A549 (cell line): Measurements from ENCODE around the gene HSCB.

Source experiments
- CBX2 ChIP-seq: fragments of 200-600 bp; sonication (generic); IDR thresholded peaks from 2 replicates; pipeline ENCODE4 v1.6.1; 2016; ENCODE audit warnings: low read depth, mild to moderate bottlenecking, borderline replicate concordance
- EP300 ChIP-seq, 2 experiments: fragments of >200 bp; sonication (Bioruptor Twin); formaldehyde crosslinking; IDR thresholded peaks; 2 replicates in 1 of 2; 3 replicates in 1 of 2; pipeline ENCODE4 v1.6.1; 2016 to 2017
- POLR2A ChIP-seq: IDR thresholded peaks from 2 replicates; pipeline ENCODE4 v1.6.1; 2012; ENCODE audit warnings: mild to moderate bottlenecking, low read length
- RAD21 ChIP-seq, 2 experiments: fragments of >200 bp in 1 of 2; sonication (Bioruptor Twin) in 1 of 2; formaldehyde crosslinking in 1 of 2; IDR thresholded peaks in 1 of 2; conservative IDR thresholded peaks in 1 of 2; 2 replicates in 1 of 2; 3 replicates in 1 of 2; pipeline ENCODE4 v1.6.1; 2012 to 2018; ENCODE audit warnings: inconsistent platforms in 1 of 2
- SMC3 ChIP-seq: fragments of >200 bp; sonication (Bioruptor Twin); formaldehyde crosslinking; IDR thresholded peaks from 3 replicates; pipeline ENCODE4 v1.6.1; 2018; ENCODE audit warnings: inconsistent platforms
- TF ChIP-seq, protein P1 (sequence below): fragments of >200 bp; sonication (Bioruptor Twin); formaldehyde crosslinking; IDR thresholded peaks from 3 replicates; pipeline ENCODE4 v1.5.1; 2016
- TF ChIP-seq, protein P2 (sequence below): fragments of 200-600 bp; sonication (generic); IDR thresholded peaks from 2 replicates; pipeline ENCODE4 v1.6.1; 2016; ENCODE audit warnings: antibody characterized with exemption, mild to moderate bottlenecking, moderate library complexity

DNA sequence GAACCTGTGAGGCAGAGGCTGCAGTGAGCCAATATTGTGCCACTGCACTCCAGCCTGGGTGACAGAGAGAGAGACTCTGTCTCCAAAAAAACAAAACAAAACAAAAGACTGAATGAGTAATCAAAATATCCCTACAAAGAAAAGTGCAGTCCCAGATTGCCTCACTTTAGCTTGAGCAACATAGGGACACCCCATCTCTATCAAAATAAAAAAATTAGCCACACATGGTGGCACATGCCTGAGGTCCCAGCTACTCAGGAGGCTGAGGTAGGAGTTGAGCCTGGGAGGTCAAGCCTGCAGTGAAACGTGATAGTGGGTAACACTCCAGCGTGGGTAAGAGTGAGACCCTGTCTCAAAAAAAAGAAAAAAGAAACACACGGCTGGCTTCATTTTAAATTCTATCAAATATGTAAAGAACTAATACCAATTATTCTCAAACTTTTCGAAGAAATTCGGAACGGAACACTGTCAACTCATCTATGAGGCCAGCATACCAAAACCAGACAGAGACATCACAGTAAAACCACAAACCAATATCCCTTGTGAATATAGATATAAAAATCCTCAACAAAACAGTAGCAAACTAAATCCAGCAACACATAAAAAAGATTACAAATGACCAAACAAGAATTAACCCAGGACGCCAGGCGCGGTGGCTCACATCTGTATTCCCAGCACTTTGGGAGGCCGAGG is 13.1 kb upstream of the HSCB start:
- TF ChIP-seq, protein P1, sequence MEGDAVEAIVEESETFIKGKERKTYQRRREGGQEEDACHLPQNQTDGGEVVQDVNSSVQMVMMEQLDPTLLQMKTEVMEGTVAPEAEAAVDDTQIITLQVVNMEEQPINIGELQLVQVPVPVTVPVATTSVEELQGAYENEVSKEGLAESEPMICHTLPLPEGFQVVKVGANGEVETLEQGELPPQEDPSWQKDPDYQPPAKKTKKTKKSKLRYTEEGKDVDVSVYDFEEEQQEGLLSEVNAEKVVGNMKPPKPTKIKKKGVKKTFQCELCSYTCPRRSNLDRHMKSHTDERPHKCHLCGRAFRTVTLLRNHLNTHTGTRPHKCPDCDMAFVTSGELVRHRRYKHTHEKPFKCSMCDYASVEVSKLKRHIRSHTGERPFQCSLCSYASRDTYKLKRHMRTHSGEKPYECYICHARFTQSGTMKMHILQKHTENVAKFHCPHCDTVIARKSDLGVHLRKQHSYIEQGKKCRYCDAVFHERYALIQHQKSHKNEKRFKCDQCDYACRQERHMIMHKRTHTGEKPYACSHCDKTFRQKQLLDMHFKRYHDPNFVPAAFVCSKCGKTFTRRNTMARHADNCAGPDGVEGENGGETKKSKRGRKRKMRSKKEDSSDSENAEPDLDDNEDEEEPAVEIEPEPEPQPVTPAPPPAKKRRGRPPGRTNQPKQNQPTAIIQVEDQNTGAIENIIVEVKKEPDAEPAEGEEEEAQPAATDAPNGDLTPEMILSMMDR: no peak
- TF ChIP-seq, protein P2, sequence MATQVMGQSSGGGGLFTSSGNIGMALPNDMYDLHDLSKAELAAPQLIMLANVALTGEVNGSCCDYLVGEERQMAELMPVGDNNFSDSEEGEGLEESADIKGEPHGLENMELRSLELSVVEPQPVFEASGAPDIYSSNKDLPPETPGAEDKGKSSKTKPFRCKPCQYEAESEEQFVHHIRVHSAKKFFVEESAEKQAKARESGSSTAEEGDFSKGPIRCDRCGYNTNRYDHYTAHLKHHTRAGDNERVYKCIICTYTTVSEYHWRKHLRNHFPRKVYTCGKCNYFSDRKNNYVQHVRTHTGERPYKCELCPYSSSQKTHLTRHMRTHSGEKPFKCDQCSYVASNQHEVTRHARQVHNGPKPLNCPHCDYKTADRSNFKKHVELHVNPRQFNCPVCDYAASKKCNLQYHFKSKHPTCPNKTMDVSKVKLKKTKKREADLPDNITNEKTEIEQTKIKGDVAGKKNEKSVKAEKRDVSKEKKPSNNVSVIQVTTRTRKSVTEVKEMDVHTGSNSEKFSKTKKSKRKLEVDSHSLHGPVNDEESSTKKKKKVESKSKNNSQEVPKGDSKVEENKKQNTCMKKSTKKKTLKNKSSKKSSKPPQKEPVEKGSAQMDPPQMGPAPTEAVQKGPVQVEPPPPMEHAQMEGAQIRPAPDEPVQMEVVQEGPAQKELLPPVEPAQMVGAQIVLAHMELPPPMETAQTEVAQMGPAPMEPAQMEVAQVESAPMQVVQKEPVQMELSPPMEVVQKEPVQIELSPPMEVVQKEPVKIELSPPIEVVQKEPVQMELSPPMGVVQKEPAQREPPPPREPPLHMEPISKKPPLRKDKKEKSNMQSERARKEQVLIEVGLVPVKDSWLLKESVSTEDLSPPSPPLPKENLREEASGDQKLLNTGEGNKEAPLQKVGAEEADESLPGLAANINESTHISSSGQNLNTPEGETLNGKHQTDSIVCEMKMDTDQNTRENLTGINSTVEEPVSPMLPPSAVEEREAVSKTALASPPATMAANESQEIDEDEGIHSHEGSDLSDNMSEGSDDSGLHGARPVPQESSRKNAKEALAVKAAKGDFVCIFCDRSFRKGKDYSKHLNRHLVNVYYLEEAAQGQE: no peak
- no peak for TF ChIP-seq POLR2A
- no peak for TF ChIP-seq CBX2
- TF ChIP-seq RAD21 (conservative IDR thresholded peaks at IDR 0.05 in 1 of 2, IDR thresholded peaks at IDR 0.05 in 1 of 2): no peak
- no peak for TF ChIP-seq EP300 (IDR thresholded peaks at IDR 0.05)
- no peak for TF ChIP-seq SMC3
